Liver (tissue), 9 donors: ENCODE measurements around the gene CDH23. TPM values are rescaled to one million over a fixed set of nuclear protein-coding genes. Genes with fewer than 3 reads are reported as not detected.

ENCODE experiments used
- DNase-seq: peaks from one replicate; pipeline ENCODE4 v3.0.0-alpha.2; 2017; ENCODE audit warnings: low spot score
- H3K27ac ChIP-seq, 2 donors: one replicate each; pipeline ENCODE4 v1.7.0; 2013; ENCODE audit warnings: inconsistent platforms in 2 of 2, low read length in 2 of 2, control low read depth in 1 of 2, low read depth in 1 of 2, mild to moderate bottlenecking in 1 of 2
- H3K27me3 ChIP-seq, 4 donors: one replicate each; pipeline versions ENCODE4 v1.6.1 to v1.7.0; 2013; ENCODE audit warnings: low read length in 3 of 4, inconsistent platforms in 1 of 4, mild to moderate bottlenecking in 1 of 4, moderate library complexity in 1 of 4; ENCODE audit not compliant: control insufficient read depth in 4 of 4, insufficient read depth in 4 of 4
- H3K36me3 ChIP-seq, 4 donors: one replicate each; pipeline versions ENCODE4 v1.6.1 to v1.7.0; 2013; ENCODE audit warnings: low read length in 3 of 4, mild to moderate bottlenecking in 3 of 4, low read depth in 1 of 4, moderate library complexity in 1 of 4; ENCODE audit not compliant: control insufficient read depth in 4 of 4, insufficient read depth in 3 of 4
- H3K4me1 ChIP-seq, 4 donors: one replicate each; pipeline versions ENCODE4 v1.6.1 to v1.7.0; 2013; ENCODE audit warnings: low read length in 3 of 4, mild to moderate bottlenecking in 3 of 4, moderate library complexity in 1 of 4; ENCODE audit not compliant: control insufficient read depth in 4 of 4, insufficient read depth in 4 of 4
- H3K4me3 ChIP-seq, 3 donors: one replicate each; pipeline versions ENCODE4 v1.6.1 to v1.7.0; 2013; ENCODE audit warnings: low read length in 3 of 3, control low read depth in 1 of 3, low read depth in 1 of 3, mild to moderate bottlenecking in 1 of 3
- H3K9ac ChIP-seq, 2 donors: one replicate each; pipeline ENCODE4 v1.7.0; 2013; ENCODE audit warnings: low read length in 2 of 2, mild to moderate bottlenecking in 2 of 2, moderate library complexity in 2 of 2, control low read depth in 1 of 2, low read depth in 1 of 2
- H3K9me3 ChIP-seq, 4 donors: one replicate each; pipeline versions ENCODE4 v1.6.1 to v1.7.0; 2013; ENCODE audit warnings: low read length in 3 of 4; ENCODE audit not compliant: control insufficient read depth in 4 of 4
- FOXA1 ChIP-seq: IDR thresholded peaks from 2 replicates; pipeline ENCODE4 v1.6.1; 2016; ENCODE audit warnings: antibody characterized with exemption
- HNF4A ChIP-seq, 2 donors: conservative IDR thresholded peaks; 2 replicates each; pipeline ENCODE4 v1.6.1; 2016; ENCODE audit warnings: antibody characterized with exemption in 2 of 2, mild to moderate bottlenecking in 2 of 2
- HNF4G ChIP-seq: IDR thresholded peaks from 2 replicates; pipeline ENCODE4 v1.6.1; 2016; ENCODE audit warnings: antibody characterized with exemption
- JUND ChIP-seq, 2 donors: IDR thresholded peaks; 2 replicates each; pipeline ENCODE4 v1.6.1; 2016; ENCODE audit warnings: antibody characterized with exemption in 2 of 2
- MAX ChIP-seq: IDR thresholded peaks from 2 replicates; pipeline ENCODE4 v1.6.1; 2016; ENCODE audit warnings: antibody characterized with exemption
- RAD21 ChIP-seq, 2 donors: IDR thresholded peaks; 2 replicates each; pipeline ENCODE4 v1.6.1; 2016; ENCODE audit warnings: antibody characterized with exemption in 2 of 2, mild to moderate bottlenecking in 2 of 2
- REST ChIP-seq: IDR thresholded peaks from 2 replicates; pipeline ENCODE4 v1.6.1; 2016; ENCODE audit warnings: antibody characterized with exemption, mild to moderate bottlenecking
- RXRA ChIP-seq, 2 donors: IDR thresholded peaks; 2 replicates each; pipeline ENCODE4 v1.6.1; 2017 to 2018; ENCODE audit warnings: antibody characterized with exemption in 2 of 2, mild to moderate bottlenecking in 1 of 2
- SP1 ChIP-seq: IDR thresholded peaks from 2 replicates; pipeline ENCODE4 v1.6.1; 2018; ENCODE audit warnings: antibody characterized with exemption, mild to moderate bottlenecking
- TAF1 ChIP-seq: conservative IDR thresholded peaks from 2 replicates; pipeline ENCODE4 v1.6.1; 2016; ENCODE audit warnings: antibody characterized with exemption, mild to moderate bottlenecking
- WGBS: extraction: QIAGEN DNeasy Blood & Tissue Kit; methylation state at CpG from one replicate; pipeline ENCODE4 v1.1.7; 2013; 5-methylcytosine and 5-hydroxymethylcytosine counted together
- polyA plus RNA-seq, 2 donors: library from polyadenylated mRNA; stranded (reverse) in 1 of 2; unstranded in 1 of 2; fragments of 200-250 nt in 1 of 2; fragments of >200 nt in 1 of 2; fragmentation: Nextera tagmentation in 1 of 2; extraction: Ambion mirVana in 1 of 2; gene quantifications; one replicate each; pipeline versions ENCODE4 v1.2.1 to v1.2.3, GENCODE V29; 2013 to 2015
- total RNA-seq, 2 donors: library from RNA; depleted of rRNA; stranded (reverse); fragments of >200 nt; gene quantifications; one replicate each; pipeline ENCODE4 v1.2.3, GENCODE V29; 2014
- TF ChIP-seq, protein P1 (sequence below): IDR thresholded peaks from 2 replicates; pipeline ENCODE4 v1.6.1; 2016; ENCODE audit warnings: antibody characterized with exemption
- TF ChIP-seq, protein P2 (sequence below): fragments of 150-350 bp; IDR thresholded peaks from 2 replicates; pipeline ENCODE4 v1.5.1; 2017; ENCODE audit warnings: improper control_type of control experiment, low read depth, low read length; ENCODE audit not compliant: missing input control
- TF ChIP-seq, protein P3 (sequence below): IDR thresholded peaks from 2 replicates; pipeline ENCODE4 v1.6.1; 2016; ENCODE audit warnings: antibody characterized with exemption
- donor health status: healthy.
- donor health status: healthy.
- donor health status: healthy.
- donor health status: healthy.
- donor health status: healthy.

Gene CDH23
- total and polyA plus RNA-seq, 4 donors = 1.5 to 4.7 (median 3.4) TPM

- DNase-seq = no peak
- no peaks in the 10 kb centered on the region for H3K36me3 ChIP-seq
- H3K9me3 ChIP-seq = no peaks in the 10 kb centered on the region
- no peaks in the 10 kb centered on the region for H3K27me3 ChIP-seq
- H3K27ac ChIP-seq = no peak overlapping the region
- no peak overlapping the region for H3K9ac ChIP-seq
- WGBS = 79% methylated on average over 4 of the region's 4 CpGs
- TF ChIP-seq, protein P1, sequence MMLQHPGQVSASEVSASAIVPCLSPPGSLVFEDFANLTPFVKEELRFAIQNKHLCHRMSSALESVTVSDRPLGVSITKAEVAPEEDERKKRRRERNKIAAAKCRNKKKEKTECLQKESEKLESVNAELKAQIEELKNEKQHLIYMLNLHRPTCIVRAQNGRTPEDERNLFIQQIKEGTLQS = no peak
- TF ChIP-seq, protein P2, sequence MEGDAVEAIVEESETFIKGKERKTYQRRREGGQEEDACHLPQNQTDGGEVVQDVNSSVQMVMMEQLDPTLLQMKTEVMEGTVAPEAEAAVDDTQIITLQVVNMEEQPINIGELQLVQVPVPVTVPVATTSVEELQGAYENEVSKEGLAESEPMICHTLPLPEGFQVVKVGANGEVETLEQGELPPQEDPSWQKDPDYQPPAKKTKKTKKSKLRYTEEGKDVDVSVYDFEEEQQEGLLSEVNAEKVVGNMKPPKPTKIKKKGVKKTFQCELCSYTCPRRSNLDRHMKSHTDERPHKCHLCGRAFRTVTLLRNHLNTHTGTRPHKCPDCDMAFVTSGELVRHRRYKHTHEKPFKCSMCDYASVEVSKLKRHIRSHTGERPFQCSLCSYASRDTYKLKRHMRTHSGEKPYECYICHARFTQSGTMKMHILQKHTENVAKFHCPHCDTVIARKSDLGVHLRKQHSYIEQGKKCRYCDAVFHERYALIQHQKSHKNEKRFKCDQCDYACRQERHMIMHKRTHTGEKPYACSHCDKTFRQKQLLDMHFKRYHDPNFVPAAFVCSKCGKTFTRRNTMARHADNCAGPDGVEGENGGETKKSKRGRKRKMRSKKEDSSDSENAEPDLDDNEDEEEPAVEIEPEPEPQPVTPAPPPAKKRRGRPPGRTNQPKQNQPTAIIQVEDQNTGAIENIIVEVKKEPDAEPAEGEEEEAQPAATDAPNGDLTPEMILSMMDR = no peak
- TF ChIP-seq, protein P3, sequence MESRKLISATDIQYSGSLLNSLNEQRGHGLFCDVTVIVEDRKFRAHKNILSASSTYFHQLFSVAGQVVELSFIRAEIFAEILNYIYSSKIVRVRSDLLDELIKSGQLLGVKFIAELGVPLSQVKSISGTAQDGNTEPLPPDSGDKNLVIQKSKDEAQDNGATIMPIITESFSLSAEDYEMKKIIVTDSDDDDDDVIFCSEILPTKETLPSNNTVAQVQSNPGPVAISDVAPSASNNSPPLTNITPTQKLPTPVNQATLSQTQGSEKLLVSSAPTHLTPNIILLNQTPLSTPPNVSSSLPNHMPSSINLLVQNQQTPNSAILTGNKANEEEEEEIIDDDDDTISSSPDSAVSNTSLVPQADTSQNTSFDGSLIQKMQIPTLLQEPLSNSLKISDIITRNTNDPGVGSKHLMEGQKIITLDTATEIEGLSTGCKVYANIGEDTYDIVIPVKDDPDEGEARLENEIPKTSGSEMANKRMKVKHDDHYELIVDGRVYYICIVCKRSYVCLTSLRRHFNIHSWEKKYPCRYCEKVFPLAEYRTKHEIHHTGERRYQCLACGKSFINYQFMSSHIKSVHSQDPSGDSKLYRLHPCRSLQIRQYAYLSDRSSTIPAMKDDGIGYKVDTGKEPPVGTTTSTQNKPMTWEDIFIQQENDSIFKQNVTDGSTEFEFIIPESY = no peak
- TF ChIP-seq RXRA (IDR thresholded peaks at IDR 0.05) (no peak), HNF4A (conservative IDR thresholded peaks at IDR 0.05) (no peak), MAX (no peak), RAD21 (IDR thresholded peaks at IDR 0.05) (no peak), REST (peak; percentile 45)
- H3K4me1 ChIP-seq = no peaks in the 10 kb centered on the region
- no peak overlapping the region for H3K4me3 ChIP-seq
Measured at GRCh38 chr10:71534568-71535194, 138.0 kb downstream of the CDH23 start.

GRCh38 chr10:71536332-71536731, 139.6 kb downstream of the CDH23 start:
- Histone ChIP-seq H3K27ac (no peak overlapping the region), H3K36me3 (no peaks in the 10 kb centered on the region), H3K27me3 (no peaks in the 10 kb centered on the region), H3K9me3 (no peaks in the 10 kb centered on the region), H3K9ac (no peak overlapping the region), H3K4me3 (no peak overlapping the region), H3K4me1 (no peaks in the 10 kb centered on the region)
- 93% methylated on average over 6 of the region's 6 CpGs for WGBS
- no peak for DNase-seq
- TF ChIP-seq TAF1 = no peak
- TF ChIP-seq RXRA (IDR thresholded peaks at IDR 0.05) = no peak
- no peak for TF ChIP-seq SP1
- TF ChIP-seq, protein P1 = no peak
- TF ChIP-seq, protein P3 = no peak
- no peak for TF ChIP-seq REST
- no peak for TF ChIP-seq FOXA1
- no peak for TF ChIP-seq HNF4G
- TF ChIP-seq JUND (IDR thresholded peaks at IDR 0.05) = no peak
- TF ChIP-seq, protein P2 = no peak
